GM15510 (cell line): ENCODE data around the gene OBSCN.

ENCODE experiments used
- POLR2A ChIP-seq: IDR thresholded peaks from 3 replicates; pipeline ENCODE4 v1.6.1; 2011; ENCODE audit warnings: borderline replicate concordance; ENCODE audit not compliant: insufficient read length; ENCODE audit errors: extremely low read depth

Gene OBSCN

DNA sequence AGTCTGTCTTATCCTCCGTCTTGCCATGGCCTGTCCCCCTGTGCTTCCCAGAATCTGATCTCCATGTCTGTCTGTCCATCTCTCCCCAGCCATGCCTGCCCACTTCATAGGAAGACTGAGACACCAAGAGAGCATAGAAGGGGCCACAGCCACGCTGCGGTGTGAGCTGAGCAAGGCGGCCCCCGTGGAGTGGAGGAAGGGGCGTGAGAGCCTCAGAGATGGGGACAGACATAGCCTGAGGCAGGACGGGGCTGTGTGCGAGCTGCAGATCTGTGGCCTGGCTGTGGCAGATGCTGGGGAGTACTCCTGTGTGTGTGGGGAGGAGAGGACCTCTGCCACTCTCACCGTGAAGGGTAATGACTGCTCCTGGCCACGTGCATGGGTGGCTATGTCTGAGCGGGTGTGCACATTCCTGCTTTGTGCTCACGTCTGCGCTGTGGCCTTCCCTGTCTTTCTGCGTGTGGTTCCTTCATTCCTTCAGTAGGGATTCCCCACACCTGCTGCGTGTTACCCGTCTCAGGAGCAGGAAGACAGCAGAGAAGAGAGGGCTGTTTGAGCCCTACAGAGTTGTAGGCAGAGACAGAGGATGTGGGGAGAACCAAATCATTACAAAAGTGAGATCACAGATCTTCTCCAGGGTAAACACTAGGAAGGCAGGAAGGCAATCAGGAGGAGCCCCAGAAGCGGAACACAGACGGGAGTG, 80.8 kb downstream of the OBSCN start:
- no peak for TF ChIP-seq POLR2A

DNA sequence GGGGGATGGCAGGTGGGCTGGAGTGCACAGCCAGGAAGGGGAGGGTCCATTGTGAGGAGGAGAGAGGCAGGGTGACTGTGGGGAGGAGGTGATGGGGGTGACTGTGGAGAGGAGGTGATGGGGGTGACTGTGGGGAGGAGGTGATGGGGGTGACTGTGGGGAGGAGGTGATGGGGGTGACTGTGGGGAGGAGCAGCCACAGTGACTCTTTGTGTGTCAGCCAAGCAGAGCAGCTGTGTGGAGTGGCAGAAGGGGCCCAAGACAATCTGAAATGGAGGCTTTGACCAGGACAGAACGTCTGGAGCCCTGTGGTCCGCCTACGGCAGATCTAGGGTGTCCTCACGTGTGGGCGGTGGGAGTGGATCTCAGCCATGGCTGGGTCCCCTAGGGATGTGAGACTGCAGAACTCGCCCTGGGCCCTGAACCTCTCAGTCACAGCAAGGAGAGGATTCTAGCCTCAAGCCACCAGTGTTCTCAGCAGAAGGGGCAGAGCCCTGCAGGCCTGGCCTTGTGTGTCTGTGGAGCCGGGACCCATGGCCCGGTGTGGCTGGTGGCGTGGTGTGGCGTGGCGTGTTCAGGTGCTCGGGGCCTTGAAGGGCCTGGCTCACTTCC, 81.5 kb downstream of the OBSCN start:
- no peak for TF ChIP-seq POLR2A

DNA sequence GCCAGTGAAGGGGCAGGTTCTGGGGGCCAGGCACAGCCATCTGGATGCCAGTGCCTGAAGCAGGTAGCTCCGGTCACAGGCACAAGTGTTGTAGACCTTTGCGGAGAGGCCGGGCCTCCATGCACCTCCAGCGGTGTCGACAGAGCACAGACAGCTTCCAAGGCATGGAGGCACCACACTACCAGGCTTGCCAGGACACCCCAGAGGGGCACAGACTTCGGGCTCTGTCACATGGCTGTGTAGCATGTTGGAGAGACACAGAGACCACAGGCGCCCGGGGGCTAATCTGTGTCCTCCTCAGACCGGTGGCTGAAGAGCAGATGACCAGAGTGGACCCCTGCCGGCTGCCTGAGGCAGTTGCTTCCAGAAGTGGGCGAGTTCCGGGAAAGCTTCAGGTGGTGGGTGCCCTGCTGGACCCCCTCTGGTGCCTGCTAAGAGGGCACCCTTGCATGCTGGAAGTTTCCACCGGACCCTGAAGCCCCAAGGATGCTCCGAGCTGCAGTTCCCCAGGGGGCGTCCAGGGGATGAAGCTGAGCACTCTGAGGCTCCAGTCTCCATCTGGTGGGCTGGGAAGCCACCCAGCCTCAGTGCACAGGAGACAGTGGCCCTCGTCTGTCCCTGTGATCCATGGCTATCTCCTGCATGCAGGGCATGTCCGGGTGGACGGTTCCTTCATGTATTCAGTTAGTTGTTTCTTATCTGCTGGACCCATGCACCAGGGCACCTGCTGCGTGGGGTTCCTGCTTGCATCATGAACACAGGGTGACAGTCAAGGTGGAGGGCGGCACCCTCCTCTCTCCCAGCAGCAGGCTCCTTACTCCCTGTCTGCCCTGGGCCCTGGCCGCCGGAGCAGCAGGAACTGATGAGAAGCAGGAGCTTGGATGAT, 82.4 kb downstream of the OBSCN start:
- no peak for TF ChIP-seq POLR2A

DNA sequence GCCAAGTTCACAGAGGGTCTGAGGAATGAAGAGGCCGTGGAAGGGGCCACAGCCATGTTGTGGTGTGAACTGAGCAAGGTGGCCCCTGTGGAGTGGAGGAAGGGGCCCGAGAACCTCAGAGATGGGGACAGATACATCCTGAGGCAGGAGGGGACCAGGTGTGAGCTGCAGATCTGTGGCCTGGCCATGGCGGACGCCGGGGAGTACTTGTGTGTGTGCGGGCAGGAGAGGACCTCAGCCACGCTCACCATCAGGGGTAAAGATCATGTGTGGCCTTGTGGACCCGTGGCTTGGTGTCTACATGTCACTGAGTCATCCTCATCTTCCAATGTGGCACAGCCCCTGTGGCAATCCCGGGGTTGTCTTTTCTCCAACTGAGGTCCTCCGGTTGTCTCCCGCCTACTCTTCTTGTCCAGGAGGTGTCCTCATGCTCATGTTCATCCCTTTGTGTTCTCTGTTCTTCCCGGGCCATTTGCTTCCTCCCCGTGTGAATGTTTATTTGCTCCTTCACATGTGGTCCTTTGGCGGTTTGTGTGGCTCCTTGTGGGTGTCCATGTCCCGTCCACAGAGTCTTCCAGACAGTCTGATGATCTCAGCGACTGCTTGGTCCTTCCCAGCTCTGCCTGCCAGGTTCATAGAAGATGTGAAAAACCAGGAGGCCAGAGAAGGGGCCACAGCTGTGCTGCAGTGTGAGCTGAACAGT, 84.2 kb downstream of the OBSCN start:
- TF ChIP-seq POLR2A = no peak

DNA sequence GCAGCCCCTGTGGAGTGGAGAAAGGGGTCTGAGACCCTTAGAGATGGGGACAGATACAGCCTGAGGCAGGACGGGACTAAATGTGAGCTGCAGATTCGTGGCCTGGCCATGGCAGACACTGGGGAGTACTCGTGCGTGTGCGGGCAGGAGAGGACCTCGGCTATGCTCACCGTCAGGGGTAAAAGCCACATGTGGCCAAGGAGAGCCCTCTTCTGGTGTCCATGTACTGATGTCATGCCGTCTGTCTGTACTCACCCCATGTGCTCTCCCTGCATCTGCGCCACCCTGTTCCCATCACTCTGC, 84.7 kb downstream of the OBSCN start:
- TF ChIP-seq POLR2A = no peak

DNA sequence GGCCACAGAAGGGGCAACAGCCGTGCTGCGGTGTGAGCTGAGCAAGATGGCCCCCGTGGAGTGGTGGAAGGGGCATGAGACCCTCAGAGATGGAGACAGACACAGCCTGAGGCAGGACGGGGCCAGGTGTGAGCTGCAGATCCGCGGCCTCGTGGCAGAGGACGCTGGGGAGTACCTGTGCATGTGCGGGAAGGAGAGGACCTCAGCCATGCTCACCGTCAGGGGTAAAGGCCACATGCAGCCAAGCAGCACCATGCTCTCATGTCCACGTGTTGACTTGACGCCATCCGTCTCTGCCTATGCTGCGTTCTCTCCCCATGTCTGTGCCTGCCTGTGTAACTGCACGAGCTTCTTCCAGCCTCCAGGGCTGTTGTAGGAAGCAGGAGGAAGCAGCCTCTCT, 85.5 kb downstream of the OBSCN start:
- no peak for TF ChIP-seq POLR2A

DNA sequence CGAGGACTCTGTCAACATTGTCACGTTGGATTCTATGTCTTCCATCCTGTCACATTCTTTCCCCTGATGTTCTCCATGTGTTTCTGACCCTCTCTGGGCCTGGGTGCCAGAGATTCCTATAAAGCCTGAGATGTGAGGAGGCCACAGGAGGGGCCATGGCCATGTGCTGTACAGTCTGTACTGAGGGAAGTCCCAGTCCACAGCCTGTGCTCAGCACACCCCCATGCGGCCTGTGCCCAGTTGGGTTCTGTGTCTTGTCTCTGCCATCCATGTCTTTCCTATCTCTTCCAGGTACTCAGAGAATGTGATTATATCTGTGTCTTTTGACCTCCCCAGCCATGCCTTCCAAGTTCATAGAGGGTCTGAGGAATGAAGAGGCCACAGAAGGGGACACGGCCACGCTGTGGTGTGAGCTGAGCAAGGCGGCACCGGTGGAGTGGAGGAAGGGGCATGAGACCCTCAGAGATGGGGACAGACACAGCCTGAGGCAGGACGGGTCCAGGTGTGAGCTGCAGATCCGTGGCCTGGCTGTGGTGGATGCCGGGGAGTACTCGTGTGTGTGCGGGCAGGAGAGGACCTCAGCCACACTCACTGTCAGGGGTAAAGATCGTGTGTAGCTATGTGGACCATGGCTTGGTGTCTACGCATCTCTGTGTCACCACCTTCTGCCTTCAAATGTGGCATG, 86.1 kb downstream of the OBSCN start:
- no peak for TF ChIP-seq POLR2A

DNA sequence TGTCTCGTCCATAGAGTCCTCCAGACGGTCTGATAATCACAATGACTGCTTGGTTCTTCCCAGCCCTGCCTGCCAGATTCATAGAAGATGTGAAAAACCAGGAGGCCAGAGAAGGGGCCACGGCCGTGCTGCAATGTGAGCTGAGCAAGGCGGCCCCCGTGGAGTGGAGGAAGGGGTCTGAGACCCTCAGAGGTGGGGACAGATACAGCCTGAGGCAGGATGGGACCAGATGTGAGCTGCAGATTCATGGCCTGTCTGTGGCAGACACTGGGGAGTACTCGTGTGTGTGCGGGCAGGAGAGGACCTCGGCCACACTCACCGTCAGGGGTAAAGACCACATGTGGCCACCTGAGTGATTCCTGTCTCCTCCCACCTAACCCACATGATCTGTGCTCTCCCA, 86.9 kb downstream of the OBSCN start:
- TF ChIP-seq POLR2A = no peak

DNA sequence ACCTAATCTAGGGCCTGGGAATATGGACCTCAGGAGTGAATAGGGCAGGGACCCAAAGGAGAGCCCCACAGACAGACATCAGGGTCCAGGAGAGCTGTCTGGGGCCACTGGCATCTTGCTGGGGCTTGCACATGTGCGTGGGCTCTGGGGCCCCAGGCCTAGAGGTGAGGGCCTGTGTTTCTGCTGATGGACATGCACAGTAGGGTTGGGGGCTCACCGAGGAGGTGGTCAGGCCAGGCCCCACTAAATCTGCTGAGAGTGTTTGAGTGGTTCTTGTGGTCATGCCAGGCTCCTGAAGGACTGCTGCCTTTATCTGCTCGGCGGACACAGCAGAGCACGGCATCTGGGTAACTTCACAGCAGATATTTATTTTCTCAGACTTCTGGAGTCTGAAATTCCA, 87.4 kb downstream of the OBSCN start:
- no peak for TF ChIP-seq POLR2A

DNA sequence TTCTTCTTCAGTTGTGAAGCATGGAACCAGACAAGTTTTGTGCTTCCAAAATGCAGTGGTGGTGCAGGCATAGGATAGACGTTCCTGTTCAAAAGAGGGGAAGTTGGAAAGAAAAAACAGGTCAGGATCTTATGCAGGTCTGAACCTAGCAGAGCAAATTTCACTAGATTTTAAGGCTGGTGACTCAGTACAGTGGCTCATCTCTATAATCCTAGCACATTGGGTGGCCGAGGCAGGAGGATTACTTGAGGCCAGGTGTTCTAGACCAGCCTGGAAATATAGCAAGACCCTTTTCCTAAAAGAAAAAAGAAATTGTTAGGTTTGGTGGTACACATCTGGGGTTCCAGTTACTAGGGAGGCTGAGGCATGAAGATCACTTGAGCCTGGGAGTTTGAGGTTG, 88.1 kb downstream of the OBSCN start:
- no peak for TF ChIP-seq POLR2A

DNA sequence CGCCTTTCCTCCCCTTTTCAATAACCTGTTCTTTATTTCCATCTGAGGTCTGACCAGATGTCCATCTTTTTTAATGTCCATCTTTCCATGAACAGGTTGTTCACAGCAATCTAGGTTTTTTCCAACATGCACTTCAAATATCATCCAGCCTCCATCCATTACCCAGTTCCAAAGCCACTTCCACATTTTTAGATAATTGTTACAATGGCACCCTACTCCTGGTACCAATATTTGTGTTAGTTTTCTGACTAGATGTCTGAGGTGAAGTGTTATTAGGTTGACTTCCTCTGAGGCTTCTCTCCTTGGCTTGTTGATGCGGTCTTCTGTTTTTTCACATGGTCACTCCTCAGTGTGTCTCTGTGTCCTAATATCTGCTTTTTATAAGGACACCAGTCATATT, 89.4 kb downstream of the OBSCN start:
- no peak for TF ChIP-seq POLR2A

DNA sequence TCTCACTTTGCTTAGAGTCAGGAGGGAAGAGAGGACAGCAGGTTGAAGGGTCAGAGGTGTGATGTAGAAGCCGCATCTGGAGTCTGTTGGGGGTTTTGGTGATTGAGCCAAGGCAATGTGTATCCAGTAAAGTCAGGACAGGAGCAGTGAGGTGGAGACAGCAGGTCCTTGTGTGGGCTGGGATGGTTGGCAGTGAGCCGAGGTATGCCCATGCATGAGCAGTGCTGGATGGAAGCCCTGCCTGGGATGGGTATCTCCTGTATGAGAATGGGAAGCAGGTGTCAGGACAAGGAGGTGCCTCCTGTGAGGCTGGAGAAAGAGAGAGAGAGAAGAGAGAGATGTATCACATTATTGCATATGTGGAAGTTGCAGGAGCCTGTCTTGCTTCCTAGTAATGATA, 90.0 kb downstream of the OBSCN start:
- no peak for TF ChIP-seq POLR2A

DNA sequence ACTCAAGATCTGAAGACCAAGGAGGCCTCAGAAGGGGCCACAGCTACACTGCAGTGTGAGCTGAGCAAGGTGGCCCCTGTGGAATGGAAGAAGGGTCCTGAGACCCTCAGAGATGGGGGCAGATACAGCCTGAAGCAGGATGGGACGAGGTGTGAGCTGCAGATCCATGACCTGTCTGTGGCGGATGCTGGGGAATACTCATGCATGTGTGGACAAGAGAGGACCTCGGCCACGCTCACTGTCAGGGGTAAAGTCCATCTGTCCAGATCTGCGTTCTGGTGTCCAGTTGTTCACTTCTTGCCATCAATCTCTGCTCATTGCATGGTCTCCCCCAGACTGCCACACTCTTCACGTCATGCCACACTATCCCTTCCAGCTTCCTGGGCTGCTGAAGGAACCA, 90.6 kb downstream of the OBSCN start:
- TF ChIP-seq POLR2A = no peak

DNA sequence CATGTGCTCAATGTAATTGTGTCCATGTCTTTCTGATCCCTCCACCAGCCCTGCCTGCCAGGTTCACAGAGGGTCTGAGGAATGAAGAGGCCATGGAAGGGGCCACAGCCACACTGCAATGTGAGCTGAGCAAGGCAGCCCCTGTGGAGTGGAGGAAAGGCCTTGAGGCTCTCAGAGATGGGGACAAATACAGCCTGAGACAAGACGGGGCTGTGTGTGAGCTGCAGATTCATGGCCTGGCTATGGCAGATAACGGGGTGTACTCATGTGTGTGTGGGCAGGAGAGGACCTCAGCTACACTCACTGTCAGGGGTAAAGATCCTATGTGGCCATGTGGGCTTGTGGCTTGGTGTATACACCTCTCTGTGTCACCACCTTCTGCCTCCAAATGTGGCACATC, 91.4 kb downstream of the OBSCN start:
- TF ChIP-seq POLR2A = no peak

DNA sequence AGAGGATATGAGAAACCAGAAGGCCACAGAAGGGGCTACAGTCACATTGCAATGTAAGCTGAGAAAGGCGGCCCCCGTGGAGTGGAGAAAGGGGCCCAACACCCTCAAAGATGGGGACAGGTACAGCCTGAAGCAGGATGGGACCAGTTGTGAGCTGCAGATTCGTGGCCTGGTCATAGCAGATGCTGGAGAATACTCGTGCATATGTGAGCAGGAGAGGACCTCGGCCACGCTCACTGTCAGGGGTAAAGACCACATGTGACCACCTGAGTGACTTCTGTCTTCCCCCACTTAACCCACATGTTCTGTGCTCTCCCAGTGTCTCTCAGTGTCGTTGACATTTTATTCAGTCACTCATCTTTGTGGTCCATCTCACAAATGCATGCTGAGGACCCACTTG, 92.1 kb downstream of the OBSCN start:
- no peak for TF ChIP-seq POLR2A
